Astrocyte of the spinal cord (primary cell): Measurements from ENCODE around the gene BAIAP3.

Experiments used
- DNase-seq: peaks from one replicate; pipeline ENCODE4 v3.0.0; 2011; ENCODE audit warnings: low read depth, low spot score
- H3K4me3 ChIP-seq: 2 replicates; pipeline ENCODE4 v1.5.1; 2011; ENCODE audit warnings: low read depth, mild to moderate bottlenecking, low read length, moderate library complexity
- in situ Hi-C: cut with HindIII; loops from 2 replicates; pipeline ENCODE4 v1.10.0; 2017; ENCODE audit warnings: low sequenced_read_pairs
- TF ChIP-seq, protein P1 (sequence below): IDR thresholded peaks from 2 replicates; pipeline ENCODE4 v1.5.1; 2012; ENCODE audit warnings: low read depth, mild to moderate bottlenecking, low read length, inconsistent platforms

BAIAP3 gene

DNA sequence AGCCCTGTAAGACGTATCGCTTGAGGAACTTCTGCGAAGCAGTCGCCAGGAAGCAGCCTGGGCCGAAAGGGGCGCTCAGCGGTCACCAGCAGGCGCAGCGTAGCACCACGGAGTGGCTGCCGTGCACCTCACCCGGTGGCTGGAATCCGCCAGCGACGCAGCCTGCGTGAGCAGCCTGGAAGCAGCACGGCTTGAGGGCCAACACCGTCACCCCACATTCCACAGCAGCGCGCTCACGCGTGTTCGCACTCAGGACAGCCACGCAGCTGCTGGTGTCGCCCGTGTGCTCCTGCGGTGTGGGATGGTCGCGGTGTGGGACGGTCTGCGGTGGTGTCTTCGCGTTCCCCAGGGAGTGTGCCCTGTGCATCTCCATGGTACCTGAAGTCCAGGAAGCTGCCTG is 14.4 kb upstream of the BAIAP3 start:
- no peak for DNase-seq
- no peak overlapping the region for H3K4me3 ChIP-seq
- in situ Hi-C loops: no loop called here
- TF ChIP-seq, protein P1, sequence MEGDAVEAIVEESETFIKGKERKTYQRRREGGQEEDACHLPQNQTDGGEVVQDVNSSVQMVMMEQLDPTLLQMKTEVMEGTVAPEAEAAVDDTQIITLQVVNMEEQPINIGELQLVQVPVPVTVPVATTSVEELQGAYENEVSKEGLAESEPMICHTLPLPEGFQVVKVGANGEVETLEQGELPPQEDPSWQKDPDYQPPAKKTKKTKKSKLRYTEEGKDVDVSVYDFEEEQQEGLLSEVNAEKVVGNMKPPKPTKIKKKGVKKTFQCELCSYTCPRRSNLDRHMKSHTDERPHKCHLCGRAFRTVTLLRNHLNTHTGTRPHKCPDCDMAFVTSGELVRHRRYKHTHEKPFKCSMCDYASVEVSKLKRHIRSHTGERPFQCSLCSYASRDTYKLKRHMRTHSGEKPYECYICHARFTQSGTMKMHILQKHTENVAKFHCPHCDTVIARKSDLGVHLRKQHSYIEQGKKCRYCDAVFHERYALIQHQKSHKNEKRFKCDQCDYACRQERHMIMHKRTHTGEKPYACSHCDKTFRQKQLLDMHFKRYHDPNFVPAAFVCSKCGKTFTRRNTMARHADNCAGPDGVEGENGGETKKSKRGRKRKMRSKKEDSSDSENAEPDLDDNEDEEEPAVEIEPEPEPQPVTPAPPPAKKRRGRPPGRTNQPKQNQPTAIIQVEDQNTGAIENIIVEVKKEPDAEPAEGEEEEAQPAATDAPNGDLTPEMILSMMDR: no peak

DNA sequence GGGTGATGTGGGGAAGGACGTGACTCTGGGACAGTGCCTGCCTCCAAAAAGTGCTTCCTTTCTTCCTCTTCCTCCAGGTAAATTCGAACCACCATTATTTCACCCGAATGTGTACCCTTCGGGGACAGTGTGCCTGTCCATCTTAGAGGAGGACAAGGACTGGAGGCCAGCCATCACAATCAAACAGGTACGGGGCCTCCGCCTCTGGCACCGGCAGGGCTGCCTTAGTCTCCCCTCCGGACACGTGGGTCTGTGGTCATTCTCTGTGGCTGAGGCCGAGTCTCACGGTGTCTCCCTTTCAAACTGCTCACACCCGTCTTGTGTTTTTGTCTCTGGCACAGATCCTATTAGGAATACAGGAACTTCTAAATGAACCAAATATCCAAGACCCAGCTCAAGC is 13.3 kb upstream of the BAIAP3 start:
- TF ChIP-seq, protein P1: no peak
- DNase-seq: no peak
- H3K4me3 ChIP-seq: no peak overlapping the region
- in situ Hi-C loops: no loop called here

DNA sequence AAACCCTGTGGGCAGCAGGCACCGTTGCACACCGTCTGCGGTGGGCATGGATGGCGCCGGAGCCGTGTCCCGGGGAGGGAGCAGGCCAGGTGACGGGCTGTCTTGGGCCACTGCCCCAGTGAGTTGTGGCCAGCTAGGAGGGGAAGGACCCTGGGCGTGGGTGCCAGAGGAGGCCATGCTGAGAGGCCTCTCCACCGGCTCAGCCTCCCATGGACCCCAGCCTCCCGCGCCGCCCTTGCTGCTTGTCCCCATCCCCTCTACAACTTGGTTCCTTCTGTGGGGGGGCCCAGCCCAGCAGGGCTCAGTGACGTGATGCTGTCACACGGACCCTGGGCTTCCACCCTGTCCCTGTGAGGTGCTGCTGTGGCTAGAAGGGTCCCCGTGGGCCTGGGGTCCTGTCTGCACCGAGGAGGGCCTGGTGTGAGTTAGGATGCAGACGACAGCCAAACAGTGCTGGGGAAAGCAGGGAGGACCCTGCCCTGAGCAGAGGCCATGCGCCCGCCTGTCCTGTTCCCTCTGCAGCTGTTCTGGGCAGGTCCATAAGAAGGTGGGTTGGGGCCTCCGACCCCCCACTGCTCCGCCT is 12.7 kb upstream of the BAIAP3 start:
- no peak for DNase-seq
- no peak overlapping the region for H3K4me3 ChIP-seq
- TF ChIP-seq, protein P1: no peak
- in situ Hi-C loops: no loop called here

DNA sequence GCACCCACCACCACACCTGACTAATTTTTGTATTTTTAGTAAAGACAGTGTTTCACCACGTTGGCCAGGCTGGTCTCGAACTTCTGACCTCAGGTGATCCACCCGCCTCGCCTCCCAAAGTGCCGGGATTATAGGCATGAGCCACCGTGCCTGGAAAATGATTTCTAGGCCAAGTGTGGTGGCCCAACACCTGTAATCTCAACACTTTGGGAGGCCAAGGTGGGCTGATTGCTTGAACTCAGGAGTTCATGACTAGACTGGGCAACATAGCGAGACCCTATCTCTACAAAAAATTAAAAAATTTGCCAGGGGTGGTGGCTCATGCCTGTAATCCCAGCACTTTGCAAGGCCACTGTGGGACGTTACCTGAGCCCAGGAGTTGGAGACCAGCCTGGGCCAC is 11.0 kb upstream of the BAIAP3 start:
- in situ Hi-C loops: no loop called here
- DNase-seq: no peak
- TF ChIP-seq, protein P1: no peak
- no peak overlapping the region for H3K4me3 ChIP-seq

DNA sequence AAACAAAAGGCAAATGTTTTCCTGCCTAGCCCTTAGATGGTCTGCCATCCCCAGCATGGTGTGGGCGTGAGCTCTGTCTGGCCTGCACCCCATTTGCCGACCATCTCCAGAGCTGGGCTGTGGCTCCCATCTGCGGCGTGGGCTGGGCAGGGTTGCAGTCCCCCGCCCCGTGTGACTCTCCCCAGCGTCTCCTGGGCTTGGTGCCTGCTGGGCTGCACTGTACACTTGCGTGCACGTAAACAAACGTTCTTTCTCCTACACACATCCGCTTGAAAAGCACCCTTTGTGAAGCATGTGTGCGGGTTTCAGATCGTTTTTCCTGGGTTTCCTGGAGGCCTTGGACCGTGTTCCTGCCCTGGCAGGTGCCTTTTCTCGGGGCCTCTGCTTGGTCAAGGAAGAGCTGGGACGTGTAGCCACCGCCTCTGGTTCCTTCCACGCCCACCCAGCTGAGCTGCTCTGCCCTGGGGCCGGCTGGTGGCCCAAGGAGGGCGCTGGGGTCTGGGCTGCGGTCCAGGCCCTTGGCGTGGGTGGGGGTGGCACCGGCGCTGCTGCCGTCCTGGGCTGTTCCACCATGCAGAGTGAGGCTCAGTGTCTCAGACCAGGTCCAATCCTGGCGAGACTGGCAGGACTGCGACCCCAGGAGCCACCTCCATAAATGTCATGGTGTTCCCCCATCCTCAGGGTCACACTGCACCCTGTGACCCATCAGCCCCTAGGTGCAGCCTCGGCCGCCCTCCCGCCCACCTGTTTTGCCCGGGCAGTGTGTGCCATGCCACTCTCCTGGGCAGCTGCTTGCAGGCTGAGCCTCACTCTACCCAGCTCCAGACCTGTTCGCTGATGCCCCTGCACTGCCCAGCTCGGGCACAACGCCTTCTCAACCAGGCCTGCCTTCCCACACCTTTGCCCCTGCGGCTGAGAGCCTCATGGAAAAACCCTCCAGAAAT is 9.9 kb upstream of the BAIAP3 start:
- DNase-seq: no peak
- no peak overlapping the region for H3K4me3 ChIP-seq
- TF ChIP-seq, protein P1: no peak
- in situ Hi-C loops: no loop called here

DNA sequence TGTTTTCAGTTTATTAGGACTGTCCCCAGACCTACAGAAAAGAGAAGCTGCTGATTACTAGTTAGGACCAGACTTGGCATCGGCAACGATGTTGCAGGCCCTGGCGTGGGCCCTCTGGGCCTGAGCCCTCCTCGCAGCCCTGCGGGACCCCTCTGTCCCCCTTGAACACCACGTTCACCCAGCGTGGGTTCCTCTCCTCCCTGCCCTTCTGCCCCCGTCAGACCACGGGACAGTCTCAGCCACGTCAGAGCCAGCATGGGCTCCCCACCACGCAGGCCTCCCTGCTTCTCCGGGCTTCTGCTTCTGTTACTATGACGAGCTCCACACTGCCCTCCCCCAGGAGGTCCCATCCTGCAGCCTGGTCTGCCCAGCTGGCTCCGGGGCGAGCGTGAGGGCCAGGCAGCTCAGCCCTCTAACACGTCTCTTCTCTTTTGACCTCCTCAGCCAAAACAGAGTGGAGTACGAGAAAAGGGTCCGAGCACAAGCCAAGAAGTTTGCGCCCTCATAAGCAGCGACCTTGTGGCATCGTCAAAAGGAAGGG is 9.1 kb upstream of the BAIAP3 start:
- TF ChIP-seq, protein P1: no peak
- no peak overlapping the region for H3K4me3 ChIP-seq
- no peak for DNase-seq
- in situ Hi-C loops: no loop called here
